PC-9 (cell line): ENCODE measurements around the gene PLEKHG4B. TPM values are rescaled to one million over a fixed set of nuclear protein-coding genes. Genes with fewer than 3 reads are reported as not detected.

Experiments used
- BruUV-seq: library from RNA; stranded (reverse); fragments of 400-500 nt; replicated peaks from 2 replicates; lab custom pipeline; 2021; lab: Mats Ljungman, UMichigan
- CTCF ChIA-PET: fragments of 300-600 bp; sonication (Branson Sonifier 250); formaldehyde crosslinking; loops from one replicate; lab custom pipeline; 2022; ENCODE audit warnings: antibody characterized with exemption; lab: Charles Lee
- POLR2A ChIA-PET: fragments of 300-600 bp; sonication (Branson Sonifier 250); formaldehyde crosslinking; loops from one replicate; lab custom pipeline; 2022; ENCODE audit warnings: antibody characterized with exemption; ENCODE audit not compliant: unreplicated experiment; lab: Charles Lee
- DNase-seq, 2 experiments: peaks; one replicate each; pipeline versions ENCODE4 v3.0.0 to v3.0.0-alpha.2; 2015 to 2022; ENCODE audit warnings: mixed read lengths in 1 of 2
- H2AFZ ChIP-seq: fragments of 200-600 bp; sonication (generic); 2 replicates; pipeline ENCODE4 v1.8.1; 2017; ENCODE audit warnings: antibody characterized with exemption
- H3F3A ChIP-seq: fragments of 200-600 bp; sonication (generic); 2 replicates; pipeline ENCODE4 v1.8.1; 2017; ENCODE audit warnings: antibody characterized with exemption, mild to moderate bottlenecking, low read depth; ENCODE audit not compliant: insufficient read depth
- H3K27ac ChIP-seq: fragments of 200-600 bp; sonication (generic); 2 replicates; pipeline ENCODE4 v1.6.1; 2016; ENCODE audit warnings: mixed run types
- H3K27me3 ChIP-seq: fragments of 200-600 bp; sonication (generic); 2 replicates; pipeline ENCODE4 v1.6.1; 2016; ENCODE audit warnings: low read depth, mixed run types; ENCODE audit not compliant: insufficient read depth
- H3K36me3 ChIP-seq: fragments of 200-600 bp; sonication (generic); 2 replicates; pipeline ENCODE4 v1.6.1; 2016; ENCODE audit warnings: low read depth, mixed run types
- H3K4me1 ChIP-seq: fragments of 200-600 bp; sonication (generic); replicated peaks from 2 replicates; pipeline ENCODE4 v1.6.1; 2016; ENCODE audit warnings: mixed run types; ENCODE audit not compliant: insufficient read depth
- H3K4me2 ChIP-seq: fragments of 200-600 bp; sonication (generic); 2 replicates; pipeline ENCODE4 v1.6.1; 2017; ENCODE audit warnings: mixed run types
- H3K4me3 ChIP-seq: fragments of 200-600 bp; sonication (generic); 2 replicates; pipeline ENCODE4 v1.6.1; 2016; ENCODE audit warnings: mixed run types
- H3K79me2 ChIP-seq: fragments of 200-600 bp; sonication (generic); 2 replicates; pipeline ENCODE4 v1.6.1; 2017; ENCODE audit warnings: low read depth, mixed run types
- H3K9me2 ChIP-seq: fragments of 200-600 bp; sonication (generic); 2 replicates; pipeline ENCODE4 v1.8.1; 2017; ENCODE audit warnings: mild to moderate bottlenecking; ENCODE audit not compliant: insufficient read depth
- H3K9me3 ChIP-seq: fragments of 200-600 bp; sonication (generic); 2 replicates; pipeline ENCODE4 v1.8.1; 2016; ENCODE audit warnings: low read depth; ENCODE audit not compliant: insufficient read depth
- H4K20me1 ChIP-seq: fragments of 200-600 bp; sonication (generic); 2 replicates; pipeline ENCODE4 v1.8.1; 2017; ENCODE audit not compliant: insufficient read depth
- CTCF ChIP-seq: fragments of 200-600 bp; sonication (generic); conservative IDR thresholded peaks from 2 replicates; pipeline ENCODE4 v1.6.1; 2017; ENCODE audit warnings: mixed run types, antibody characterized with exemption, mild to moderate bottlenecking, moderate library complexity
- EZH2 ChIP-seq: fragments of 200-600 bp; sonication (generic); IDR thresholded peaks from 2 replicates; pipeline ENCODE4 v1.8.0; 2017; ENCODE audit warnings: antibody characterized with exemption, low read depth
- intact Hi-C: fragments of 100-400 bp; cut with micrococcal nuclease; formaldehyde crosslinking; loops from one replicate; pipeline ENCODE4 v1.10.0; 2022; ENCODE audit not compliant: unreplicated experiment
- total RNA-seq: library from RNA; stranded (reverse); gene quantifications from 2 replicates; pipeline ENCODE4 v1.2.3, GENCODE V29; 2021

Gene PLEKHG4B
- total RNA-seq, 1 experiment from 2014 or later = not detected

GRCh38 chr5:182126-182525 lies 90.2 kb downstream of the PLEKHG4B start:
- H3K9me3 ChIP-seq = no peaks in the 10 kb centered on the region
- no peaks in the 10 kb centered on the region for H3F3A ChIP-seq
- ChIA-PET CTCF (no interaction called here), POLR2A (no interaction called here)
- H2AFZ ChIP-seq = no peak overlapping the region
- no peak for DNase-seq
- H3K4me1 ChIP-seq = no peaks in the 10 kb centered on the region
- H3K4me3 ChIP-seq = no peak overlapping the region
- intact Hi-C loops = no loop called here
- peaks cover 100% of the 10 kb centered on the region for H3K27me3 ChIP-seq
- BruUV-seq = no TSS peak
- no peaks in the 10 kb centered on the region for H3K9me2 ChIP-seq
- TF ChIP-seq EZH2 (no peak), CTCF (no peak)
- no peak overlapping the region for H3K4me2 ChIP-seq
- H3K27ac ChIP-seq = no peak overlapping the region
- no peaks in the 10 kb centered on the region for H4K20me1 ChIP-seq
- no peaks in the 10 kb centered on the region for H3K36me3 ChIP-seq
- no peaks in the 10 kb centered on the region for H3K79me2 ChIP-seq

- CTCF ChIA-PET = no interaction called here
- H3K27ac ChIP-seq = no peak overlapping the region
- DNase-seq = no peak
- peaks cover 94% of the 10 kb centered on the region for H3K27me3 ChIP-seq
- POLR2A ChIA-PET = no interaction called here
- H3K4me3 ChIP-seq = no peak overlapping the region
- no TSS peak for BruUV-seq
- H3K4me1 ChIP-seq = no peaks in the 10 kb centered on the region
- intact Hi-C loops = no loop called here
- H2AFZ ChIP-seq = no peak overlapping the region
- H3K9me3 ChIP-seq = no peaks in the 10 kb centered on the region
- no peaks in the 10 kb centered on the region for H3F3A ChIP-seq
- H4K20me1 ChIP-seq = no peaks in the 10 kb centered on the region
- H3K36me3 ChIP-seq = no peaks in the 10 kb centered on the region
- no peaks in the 10 kb centered on the region for H3K9me2 ChIP-seq
- H3K79me2 ChIP-seq = no peaks in the 10 kb centered on the region
- no peak for TF ChIP-seq EZH2
- no peak for TF ChIP-seq CTCF
- H3K4me2 ChIP-seq = no peak overlapping the region
These were observed 92.5 kb downstream of the PLEKHG4B start for GRCh38 chr5:184471-184870.

GRCh38 chr5:185095-186070 lies 93.4 kb downstream of the PLEKHG4B start:
- Histone ChIP-seq H3K27me3 (peaks cover 94% of the 10 kb centered on the region), H3K4me2 (no peak overlapping the region), H3K4me1 (no peaks in the 10 kb centered on the region), H4K20me1 (no peaks in the 10 kb centered on the region), H3K9me3 (no peaks in the 10 kb centered on the region), H3K9me2 (no peaks in the 10 kb centered on the region), H3K36me3 (no peaks in the 10 kb centered on the region), H3K79me2 (no peaks in the 10 kb centered on the region), H2AFZ (no peak overlapping the region), H3K4me3 (no peak overlapping the region), H3K27ac (no peak overlapping the region), H3F3A (no peaks in the 10 kb centered on the region)
- no TSS peak for BruUV-seq
- intact Hi-C loops = no loop called here
- no peak for DNase-seq
- POLR2A ChIA-PET = no interaction called here
- no peak for TF ChIP-seq CTCF
- no peak for TF ChIP-seq EZH2
- CTCF ChIA-PET = no interaction called here
